PC-9 (cell line): ENCODE data around the gene CBFB.

Experiments used
- CTCF ChIP-seq: fragments of 200-600 bp; sonication (generic); conservative IDR thresholded peaks from 2 replicates; pipeline ENCODE4 v1.6.1; 2017; ENCODE audit warnings: mixed run types, antibody characterized with exemption, mild to moderate bottlenecking, moderate library complexity
- EZH2 ChIP-seq: fragments of 200-600 bp; sonication (generic); IDR thresholded peaks from 2 replicates; pipeline ENCODE4 v1.8.0; 2017; ENCODE audit warnings: antibody characterized with exemption, low read depth

- TF ChIP-seq EZH2 (no peak), CTCF (no peak)
Measured at GRCh38 chr16:67091906-67092566, 63.1 kb downstream of the CBFB start.
